Eye (tissue), 1 donor: ENCODE results near the gene FSD1.
"Not testable (repeated sequence)": the region's sequence is repeated elsewhere in the genome, so short reads cannot be mapped to it uniquely, and the experiment has no call there.

ENCODE experiments used
- DNase-seq: peaks from one replicate; pipeline ENCODE4 v3.0.0-alpha.2; 2015

Gene FSD1

DNA sequence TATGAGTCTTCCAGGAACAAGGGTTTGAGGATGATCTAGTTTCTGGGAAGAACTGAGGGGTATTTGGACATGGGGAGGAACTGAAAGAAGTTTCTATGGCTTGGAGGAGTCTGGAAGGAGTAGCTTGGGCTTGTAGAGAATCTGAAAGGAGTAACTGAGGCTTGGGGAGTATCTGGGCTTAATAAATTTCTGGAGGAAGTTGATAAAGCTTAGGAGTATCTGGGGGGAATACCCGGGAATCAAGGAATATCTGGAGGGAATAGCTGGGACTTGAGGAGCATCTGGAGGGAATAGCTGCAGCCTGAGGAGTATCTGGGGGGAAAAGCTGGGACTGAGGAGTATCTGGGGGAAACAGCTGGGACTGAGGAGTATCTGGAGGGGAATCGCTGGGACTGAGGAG is 16.0 kb downstream of the FSD1 start:
- no peak for DNase-seq

DNA sequence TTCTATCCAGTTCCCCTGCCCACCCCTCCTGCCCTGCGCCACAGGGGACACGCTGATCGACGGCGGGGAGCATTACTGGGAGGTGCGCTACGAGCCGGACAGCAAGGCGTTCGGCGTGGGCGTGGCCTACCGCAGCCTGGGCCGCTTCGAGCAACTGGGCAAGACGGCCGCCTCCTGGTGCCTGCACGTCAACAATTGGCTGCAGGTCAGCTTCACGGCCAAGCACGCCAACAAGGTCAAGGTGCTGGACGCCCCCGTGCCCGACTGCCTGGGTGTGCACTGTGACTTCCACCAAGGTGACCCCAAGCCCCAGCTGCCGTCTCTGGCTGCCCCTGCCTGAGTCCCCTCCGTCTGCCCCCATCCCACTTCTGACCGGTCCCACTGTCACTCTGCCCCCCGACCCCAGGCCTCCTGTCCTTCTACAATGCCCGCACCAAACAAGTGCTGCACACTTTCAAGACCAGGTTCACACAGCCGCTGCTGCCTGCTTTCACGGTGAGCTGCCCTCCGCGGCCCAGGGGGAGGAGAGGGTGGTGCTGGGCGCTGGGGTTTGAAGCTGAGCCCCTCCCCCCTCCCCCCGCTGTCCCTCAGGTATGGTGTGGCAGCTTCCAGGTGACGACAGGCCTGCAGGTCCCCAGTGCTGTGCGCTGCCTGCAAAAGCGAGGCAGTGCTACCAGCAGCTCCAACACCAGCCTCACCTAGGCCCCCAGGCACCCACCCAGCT is 18.7 kb downstream of the FSD1 start:
- DNase-seq, result no peak

DNA sequence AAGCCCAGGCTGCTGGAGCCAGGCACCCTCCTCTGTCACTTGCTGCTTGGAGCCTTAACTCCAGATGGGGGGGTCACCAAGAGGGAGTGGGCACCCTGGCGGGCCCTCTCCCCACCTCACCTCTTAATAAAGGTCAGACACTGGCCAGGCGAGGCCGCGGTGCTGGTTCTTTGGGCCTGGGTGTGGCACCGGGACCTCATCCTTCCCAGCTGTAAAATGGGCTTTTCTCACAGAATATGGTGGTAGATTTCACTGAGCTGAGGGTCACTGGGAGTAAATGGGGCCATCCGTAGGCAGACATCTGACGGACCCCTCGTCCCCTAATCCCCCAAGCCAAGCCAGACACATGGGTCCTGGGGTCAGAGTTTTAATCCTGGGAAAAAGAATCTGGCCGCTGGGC is 19.3 kb downstream of the FSD1 start:
- DNase-seq, result no peak

DNA sequence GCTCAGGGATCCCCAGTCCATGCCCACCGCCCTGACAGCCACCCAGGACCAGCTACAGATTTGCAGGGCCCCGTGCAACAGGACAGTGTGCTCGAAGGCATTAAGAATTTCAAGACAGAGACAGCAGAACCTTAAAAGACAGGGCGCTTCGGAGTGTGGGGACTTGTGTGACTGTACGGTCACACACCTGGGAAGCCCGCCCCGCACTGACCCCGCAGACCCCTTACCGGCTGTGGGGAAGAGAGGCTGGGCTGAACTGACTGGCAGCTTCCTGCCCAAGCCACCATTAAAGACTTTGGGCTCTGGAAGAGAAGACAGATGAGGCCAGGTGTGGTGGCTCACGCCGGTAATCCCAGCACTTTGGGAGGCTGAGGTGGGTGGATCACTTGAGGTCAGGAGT is 19.8 kb downstream of the FSD1 start:
- DNase-seq, result no peak

DNA sequence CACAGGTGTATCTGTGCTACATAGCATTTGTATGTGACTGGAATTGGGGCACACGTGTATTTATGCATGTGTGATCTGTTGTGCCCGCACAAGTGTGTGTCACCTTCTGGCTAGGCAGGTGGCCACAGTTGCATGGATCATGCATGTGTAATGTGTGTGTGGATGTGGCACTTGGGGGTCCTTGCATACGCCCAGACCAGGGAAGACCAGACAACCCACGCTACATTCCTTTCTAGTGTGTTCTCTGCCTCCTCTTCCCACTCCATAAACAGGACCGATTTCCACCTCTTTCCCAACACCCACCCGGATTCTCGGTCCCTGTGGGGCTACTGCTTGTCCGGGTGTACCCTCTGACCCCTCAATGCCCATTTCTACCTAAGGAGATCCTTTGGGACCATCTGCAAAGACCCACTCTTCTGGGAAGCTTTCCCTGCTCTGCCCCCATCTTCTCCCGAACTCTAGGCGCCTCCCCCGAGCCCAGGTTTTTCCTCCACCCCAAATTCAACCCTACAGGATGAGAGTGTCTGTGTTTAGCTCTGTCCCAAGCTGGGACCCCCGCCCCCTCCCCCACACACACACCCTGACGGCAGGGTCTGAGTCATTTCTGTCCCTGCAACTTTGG is 21.9 kb downstream of the FSD1 start:
- no peak for DNase-seq

DNA sequence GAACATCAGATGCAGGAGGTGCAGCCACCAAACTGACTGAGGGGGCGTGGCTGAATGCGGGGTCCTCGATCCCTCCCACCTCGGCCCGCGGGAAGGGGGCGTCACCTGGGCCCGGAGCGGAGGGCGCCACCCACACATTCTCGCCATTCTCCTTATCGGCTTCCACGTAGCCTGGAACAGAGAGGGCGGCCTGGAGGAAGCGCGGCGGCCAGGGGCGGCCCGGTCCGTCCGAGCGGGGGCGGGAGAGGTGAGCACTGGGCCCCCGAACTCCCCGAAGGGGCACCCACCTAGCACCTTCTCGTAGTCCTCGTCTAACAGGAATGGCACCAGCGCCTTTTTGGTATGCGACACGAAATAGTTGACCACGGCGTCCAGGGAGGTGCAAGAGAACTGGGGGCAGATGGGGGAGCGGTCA is 22.4 kb downstream of the FSD1 start:
- peak; percentile 37 for DNase-seq

DNA sequence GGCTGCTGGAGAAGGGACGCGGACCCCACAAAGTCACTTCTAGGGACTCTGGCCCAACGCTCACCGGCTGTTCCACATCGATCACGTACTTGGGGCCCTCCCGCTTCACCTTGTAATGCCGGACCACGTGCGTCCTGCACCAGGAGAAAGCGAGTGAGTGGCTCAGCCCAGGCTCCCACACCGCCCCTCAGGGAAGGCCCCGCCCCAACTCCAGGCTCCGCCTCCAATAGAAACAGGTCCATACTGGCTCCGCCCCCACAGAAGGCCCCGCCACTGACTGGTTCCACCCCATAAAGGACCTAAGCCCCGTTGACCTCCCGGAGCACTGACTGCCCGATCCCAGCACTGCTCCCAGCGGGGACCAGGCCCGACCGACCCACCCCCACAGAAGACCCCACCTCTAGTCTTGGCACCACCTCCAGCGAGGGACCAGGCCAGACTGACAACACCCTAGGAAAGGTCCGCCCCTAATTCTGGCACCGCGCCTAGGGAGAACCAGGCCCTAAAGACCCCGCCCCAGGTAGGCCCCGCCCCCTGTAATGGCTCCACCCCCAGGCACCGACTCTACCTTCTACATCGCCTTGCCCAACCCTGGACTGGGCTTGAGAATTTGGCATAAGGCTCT is 23.0 kb downstream of the FSD1 start:
- DNase-seq, result peak; percentile 80

DNA sequence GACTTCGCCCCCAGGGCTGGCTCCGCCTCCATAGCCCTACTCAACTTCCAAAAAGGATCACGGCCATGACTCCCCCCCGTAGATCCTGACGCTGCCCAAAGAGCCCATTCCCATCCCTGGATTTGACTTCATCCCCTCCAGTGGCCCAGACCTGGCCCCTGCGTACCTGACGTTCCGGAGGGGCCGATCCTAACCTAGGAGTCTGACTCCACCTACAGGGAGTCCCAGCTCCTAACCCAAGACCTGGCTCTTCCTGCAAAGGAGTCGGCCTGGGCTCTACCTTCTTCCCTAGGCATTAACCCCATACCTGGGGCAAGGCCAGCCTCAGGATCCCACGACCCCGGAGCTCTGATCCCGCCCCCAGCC is 23.5 kb downstream of the FSD1 start:
- DNase-seq, result no peak

DNA sequence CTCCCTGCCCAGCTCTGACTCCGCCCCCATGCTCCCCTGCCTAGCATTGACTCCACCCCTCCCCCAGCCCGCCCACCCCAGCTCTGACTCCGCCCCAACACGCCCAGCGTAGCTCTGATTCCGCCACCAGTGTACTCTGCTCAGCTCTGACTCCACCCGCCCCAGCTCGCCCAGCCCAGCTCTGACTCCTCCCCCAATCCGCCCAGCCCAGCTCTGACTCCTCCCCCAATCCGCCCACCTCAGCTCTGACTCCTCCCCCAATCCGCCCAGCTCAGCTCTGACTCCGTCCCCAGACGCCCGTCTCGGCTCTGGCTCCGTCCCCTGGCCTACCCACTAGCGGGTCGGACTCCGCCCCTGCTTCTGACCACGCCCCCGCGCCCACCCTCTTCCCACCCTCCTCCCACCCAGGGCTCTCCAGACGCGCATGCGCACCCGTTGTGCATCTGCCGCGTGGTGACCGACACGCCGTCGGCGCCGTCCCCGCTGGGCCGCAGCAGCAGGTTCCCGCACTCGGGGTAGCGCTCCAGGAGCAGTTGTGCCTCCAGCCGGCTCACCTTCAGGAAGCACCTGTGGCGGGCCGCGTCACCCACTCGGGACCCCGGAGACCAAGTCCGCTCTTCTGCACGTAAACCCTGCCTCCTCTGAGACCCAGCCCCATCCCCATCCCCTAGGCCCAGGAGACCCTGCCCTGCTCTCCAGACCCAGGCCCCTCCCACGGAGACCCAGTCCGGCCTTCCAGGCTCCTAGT is 24.0 kb downstream of the FSD1 start:
- DNase-seq, result peak; percentile 99

DNA sequence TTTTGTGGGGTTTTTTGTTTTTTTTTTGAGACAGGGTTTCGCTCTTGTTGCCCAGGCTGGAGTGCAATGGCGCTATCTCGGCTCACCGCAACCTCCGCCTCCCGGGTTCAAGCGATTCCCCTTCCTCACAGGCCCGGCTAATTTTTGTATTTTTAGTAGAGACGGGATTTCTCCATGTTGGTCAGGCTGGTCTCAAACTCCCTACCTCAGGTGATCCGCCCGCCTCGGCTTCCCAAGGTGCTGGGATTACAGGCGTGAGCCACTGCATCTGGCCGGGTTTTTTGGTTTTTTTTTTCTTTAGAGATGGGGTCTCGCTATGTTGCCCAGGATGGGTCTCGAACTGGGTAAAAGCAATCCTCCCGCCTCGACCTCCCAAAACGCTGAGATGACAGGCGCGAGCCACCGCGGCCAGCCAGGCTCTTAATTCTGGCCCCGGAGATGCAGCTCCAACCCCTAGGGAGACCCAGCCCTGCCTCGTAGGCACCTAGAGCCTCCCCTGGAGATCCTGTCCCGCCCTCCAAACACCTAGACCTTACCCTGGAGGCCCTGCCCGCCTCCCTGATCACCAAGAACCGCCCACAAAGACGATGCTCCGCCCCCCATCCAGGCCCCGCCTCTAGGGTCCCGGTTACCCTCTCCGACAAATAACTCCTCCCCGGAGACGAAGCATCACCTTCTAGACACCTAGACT is 24.7 kb downstream of the FSD1 start:
- not testable (repeated sequence) for DNase-seq

DNA sequence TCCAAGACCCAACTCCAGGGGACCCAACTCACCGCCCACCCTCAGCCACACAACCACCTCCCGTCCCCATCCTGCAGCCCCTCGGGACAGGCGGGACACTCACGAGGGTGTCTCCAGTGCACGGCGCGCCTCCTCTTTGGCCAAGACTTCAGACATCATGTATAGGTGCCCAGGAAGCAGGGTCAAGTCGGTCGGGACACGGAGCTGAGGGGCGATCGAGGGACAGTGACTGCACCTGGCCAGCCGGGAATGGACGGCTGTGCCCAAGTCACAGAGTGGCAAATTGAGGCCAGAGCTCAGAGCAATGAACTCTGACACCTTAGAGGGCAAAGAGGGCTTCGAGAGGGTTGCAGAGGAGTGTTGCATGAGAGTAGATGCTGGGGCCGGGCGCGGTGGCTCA is 25.5 kb downstream of the FSD1 start:
- DNase-seq, result no peak

DNA sequence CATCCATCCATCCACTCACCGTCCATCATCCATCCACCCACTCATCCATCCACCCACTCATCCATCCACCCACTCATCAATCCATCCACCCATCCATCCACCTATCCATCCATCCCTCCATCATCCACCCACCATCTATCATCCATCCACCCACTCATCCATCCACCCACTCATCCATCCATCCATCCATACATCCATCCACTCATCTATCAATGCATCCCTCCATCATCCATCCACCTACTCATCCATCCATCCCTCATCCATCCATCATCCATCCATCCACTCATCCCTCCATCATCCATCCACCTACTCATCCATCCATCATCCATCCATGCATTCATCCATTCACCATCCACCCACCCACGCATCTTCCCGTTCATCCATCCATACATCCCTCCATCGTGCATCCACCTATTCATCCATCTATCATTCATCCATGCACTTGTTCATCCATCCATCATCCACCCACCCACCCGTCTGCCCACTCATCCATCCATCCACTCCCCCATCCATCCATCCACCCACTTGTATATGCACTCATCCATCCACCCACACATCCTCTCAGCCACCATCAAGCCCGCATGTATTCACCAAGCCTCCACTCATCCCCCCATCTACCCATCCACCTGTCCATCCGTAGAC is 30.7 kb downstream of the FSD1 start:
- DNase-seq, result no peak

DNA sequence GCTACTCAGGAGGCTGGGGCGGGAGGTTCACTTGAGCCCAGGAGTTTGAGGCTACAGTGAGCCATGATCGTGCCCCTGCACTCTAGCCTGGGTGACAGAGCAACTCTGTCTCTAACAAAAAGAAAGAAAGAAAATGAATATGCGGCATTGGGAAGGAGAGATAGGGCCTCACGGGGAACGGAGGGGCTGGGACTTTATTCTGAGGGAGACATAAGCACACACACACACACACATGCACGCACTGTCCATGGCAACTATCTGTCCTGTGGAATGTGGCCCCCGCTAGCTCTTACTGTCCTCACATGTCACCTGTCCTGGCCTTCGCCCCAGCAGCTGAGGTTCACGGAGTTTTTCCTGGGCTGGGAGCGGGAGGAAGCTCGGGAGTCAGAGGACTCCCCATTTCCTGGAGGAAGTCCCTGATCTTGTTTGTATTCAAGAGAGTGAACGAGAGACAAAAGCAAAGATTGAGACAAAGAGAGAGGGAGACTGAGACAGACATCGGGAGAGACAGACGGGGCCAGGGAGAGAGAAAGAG is 33.6 kb downstream of the FSD1 start:
- peak; percentile 45 for DNase-seq

DNA sequence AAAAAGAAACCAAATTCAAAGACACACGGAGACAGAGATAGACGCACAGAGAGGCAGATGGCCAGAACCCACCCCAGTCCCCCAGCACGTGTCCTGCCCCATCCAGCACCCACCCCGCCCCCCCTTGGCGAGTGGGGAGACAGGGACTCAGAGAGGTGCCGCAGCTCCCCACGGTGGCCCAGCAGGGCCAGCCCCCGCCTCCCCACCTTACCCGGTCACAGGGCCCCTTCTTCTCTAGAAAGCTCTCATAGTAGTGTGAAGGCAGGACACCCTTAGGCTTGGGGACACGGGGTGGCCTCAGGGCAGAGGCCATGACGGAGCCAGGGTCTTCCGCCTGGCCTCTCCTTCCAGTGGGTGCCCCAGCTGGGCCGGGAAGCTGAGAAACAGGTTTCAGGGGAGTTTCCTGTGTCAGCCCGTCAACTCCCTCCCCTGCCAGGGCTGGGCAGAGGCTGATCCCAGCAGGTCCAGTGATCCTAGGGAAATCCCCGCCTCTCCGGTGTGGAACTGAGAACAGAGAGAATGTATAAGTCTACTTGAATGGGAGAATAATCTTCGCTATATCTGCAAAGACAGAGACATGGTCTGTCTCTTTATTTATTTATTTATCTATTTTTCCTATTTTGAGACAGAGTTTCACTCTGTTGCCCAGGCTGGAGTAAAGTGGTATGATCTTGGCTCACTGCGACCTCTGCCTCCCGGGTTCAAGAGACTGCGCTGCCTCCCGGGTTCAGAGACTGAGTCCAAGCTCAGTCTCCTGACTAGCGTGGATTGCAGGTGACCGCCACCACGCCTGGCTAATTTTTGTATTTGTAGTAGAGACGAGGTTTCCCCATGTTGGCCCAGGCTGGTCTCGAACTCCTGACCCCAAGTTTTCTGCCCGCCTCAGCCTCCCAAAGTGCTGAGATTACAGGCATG is 34.3 kb downstream of the FSD1 start, which contains the start of gene STAP2:
TSS of gene STAP2 (minus strand) at position 387 of the 915 bp plus-strand sequence. CDS start at position 313, 74 bp downstream.
- DNase-seq, result no peak

DNA sequence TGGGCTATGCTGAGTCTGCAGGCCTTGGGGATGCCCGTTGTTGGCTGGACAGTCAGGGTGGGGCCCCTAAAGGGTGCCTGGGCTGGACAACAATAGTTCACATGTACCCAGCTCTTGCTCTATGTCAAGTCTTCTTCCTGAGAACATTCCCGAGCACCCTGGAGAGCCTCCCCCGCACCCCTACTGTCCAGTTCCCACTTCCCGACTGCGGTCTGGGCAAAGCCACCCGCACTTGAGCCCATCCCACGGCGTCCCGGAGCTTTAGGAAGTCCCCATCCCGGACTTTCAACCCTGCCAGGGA is 37.9 kb downstream of the FSD1 start:
- no peak for DNase-seq

DNA sequence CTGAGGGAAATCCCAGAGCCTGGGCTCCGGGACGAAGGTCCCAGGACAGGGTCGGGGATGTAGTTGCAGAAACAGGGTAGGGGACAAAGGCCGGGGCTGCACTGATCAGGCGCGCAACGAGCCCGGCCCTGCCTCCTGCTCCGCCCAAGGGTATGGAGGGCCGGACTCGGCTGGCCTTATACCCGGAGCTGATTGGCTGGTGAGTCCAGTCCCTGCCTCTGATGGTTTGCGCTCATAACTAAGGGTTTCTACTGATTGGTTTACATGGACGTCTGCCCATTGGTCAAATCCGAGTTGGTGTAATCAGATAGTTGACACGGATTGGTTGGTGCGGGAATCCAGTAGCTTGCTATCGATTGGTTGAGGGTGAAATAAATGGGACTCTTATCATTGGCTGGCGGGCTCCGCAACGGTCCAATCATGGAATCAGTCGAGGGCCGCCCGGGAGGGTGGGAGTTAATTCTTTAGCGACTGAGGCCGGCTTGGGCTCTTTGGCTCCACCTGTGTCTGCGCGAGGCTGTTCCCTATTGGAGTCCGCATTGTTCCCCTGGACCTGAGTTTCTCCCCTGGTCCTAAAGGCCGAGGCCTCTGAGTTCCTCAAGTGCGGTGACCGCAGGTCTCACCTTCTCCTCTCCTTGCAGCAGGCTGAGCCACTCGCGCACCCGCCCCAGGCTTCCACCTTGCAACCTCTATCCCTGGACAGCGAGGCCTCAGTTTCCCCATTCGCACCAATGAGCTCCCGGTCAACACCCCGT is 38.4 kb downstream of the FSD1 start:
- peak; percentile 100 for DNase-seq

DNA sequence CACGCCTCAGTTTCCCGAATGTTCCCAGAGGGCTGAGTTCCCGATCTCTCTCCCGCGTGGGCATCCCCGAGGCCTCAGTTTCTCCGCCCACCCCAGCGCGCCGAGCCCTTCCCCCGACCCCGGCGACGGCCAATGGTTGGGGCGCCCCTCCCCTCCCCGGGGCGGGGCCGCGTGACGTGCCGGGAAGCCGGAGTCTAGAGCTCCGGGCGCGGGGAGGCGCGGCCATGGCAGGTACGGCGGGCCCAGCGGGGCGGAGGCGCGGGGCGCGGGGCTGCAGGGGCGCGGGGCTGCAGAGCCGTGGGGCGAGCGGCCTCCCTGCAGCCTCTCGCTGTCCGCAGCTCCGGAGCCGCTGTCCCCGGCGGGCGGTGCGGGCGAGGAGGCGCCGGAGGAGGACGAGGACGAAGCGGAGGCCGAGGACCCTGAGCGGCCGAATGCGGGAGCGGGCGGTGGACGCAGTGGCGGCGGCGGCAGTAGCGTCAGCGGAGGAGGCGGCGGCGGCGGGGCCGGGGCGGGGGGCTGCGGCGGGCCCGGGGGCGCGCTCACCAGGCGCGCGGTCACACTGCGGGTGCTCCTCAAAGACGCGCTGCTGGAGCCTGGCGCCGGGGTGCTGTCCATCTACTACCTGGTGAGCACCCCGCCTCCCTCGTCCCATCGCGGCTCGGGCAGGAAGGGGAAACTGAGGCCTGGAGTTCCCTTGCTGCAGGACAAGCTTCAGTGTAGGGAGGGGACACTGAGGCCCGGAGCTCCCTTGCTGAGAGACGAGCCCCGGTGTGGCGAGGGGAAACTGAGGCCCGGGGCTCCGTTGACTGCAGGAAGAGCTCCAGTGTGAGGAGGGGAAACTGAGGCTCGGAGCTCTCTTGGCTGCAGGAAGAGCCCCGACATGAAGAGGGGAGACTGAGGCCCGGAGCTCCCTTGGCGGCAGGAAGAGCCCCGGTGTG is 39.2 kb downstream of the FSD1 start, which contains the start of gene MPND:
TSS of gene MPND (plus strand) at position 193 of the 938 bp plus-strand sequence. CDS start at position 225, 32 bp downstream.
- peak; percentile 97 for DNase-seq

DNA sequence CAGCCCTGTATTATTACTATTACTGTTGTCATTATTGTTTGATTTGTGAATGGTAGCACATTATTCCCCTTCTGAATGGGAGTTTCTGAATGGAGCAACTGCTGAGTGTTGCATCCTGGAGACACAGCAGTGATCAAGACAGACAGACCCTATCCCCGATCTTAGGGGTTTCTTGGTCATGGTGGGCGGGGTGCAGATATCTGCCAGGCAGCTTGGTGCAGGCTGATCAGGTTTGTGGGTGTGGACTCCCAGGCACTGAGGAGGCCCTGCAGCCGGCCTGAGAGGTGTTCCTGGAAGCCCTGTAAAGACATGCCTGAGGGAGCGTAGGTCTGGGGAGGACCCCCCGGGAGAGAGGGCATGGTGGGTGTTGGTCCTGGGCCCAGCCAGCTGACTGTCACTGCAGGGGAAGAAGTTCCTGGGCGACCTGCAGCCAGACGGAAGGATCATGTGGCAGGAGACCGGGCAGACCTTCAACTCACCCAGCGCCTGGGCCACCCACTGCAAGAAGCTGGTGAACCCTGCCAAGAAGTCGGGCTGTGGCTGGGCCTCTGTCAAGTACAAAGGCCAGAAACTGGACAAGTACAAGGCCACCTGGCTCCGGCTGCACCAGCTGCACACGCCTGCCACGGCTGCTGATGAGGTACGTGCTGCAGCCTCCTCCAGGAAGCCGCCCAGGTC is 41.1 kb downstream of the FSD1 start:
- DNase-seq, result no peak

DNA sequence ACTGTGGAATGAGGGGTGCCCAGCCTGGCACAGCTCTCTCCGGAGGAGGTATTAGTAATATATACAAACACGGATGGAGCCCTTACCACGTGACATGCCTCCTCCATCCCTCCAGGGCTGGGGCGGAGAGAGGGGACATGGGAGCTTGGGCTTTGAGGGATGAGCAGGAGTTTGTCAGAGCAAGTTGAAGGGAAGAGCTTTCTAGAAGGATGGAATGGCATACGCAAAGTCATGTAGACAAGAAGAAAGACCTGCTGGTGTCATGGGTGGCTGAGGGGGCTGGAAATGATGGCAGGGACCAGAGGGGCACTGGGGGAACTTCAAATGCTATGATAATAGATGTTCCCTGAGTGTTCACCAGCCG is 41.6 kb downstream of the FSD1 start:
- DNase-seq, result no peak
